ENCODE data around the gene MAGEB2. TPM values are rescaled to one million over a fixed set of nuclear protein-coding genes. Genes with fewer than 3 reads are reported as not detected.

MAGEB2 gene
- total RNA-seq, 1 donor from 2014 or later, result not detected

Other genes starting within 250 kb of the MAGEB2 start
- not detected in 2 replicates for gene MAGEB3, start 15.1 kb downstream of the MAGEB2 start, total RNA-seq
- gene MAGEB4, start 26.4 kb downstream of the MAGEB2 start, total RNA-seq, result not detected in 2 replicates
- gene MAGEB1, start 31.6 kb downstream of the MAGEB2 start, total RNA-seq, result not detected in 2 replicates
- 0.10 and 0.35 TPM in 2 replicates for gene NR0B1, start 93.8 kb downstream of the MAGEB2 start, total RNA-seq